ENCODE results near the gene RARA. TPM values are rescaled to one million over a fixed set of nuclear protein-coding genes. Genes with fewer than 3 reads are reported as not detected.
"Not testable (repeated sequence)": the region's sequence is repeated elsewhere in the genome, so short reads cannot be mapped to it uniquely, and the experiment has no call there.

Gene RARA
- polyA plus RNA-seq, 3 donors: 37.7 to 41.5 (median 40.2) TPM

DNA sequence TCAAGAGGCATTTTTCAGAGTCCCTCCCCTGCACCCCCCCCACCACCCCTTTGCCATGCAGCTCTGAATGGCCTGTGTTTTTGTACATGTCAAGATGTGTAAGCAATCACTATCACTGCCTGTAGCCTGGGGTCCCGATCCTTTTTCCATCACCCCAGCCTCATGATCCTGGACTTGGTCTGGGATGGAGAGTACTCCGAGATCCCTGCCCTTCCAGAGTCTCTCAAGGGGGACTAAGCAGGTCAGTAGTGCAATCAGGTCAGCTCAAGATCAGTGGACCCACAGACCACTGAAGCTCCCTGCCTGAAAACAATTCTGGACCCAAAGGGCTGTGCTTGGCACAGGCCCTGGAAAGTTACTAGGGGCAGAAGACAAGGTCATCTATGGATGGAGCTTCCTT lies 63.1 kb downstream of the RARA start:
- DNase-seq: no peak

DNA sequence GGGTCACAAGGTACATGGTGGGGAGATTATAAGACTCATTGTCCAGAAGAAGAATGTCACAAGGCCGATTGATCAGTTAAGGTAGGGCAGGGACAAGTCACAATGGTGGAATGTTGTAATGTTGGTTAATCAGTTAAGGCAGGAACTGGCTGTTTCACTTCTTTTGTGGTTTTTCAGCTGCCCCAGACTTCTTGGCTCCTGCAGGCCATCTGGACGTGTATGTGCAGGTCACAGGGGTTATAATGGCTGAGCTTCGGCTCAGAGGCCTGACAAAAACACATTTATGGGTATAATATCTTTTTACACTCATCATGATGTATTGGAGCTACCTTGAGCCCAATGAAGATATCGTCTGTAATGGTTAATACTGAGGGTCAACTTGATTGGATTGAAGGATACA lies 63.7 kb downstream of the RARA start:
- DNase-seq: not testable (repeated sequence)

DNA sequence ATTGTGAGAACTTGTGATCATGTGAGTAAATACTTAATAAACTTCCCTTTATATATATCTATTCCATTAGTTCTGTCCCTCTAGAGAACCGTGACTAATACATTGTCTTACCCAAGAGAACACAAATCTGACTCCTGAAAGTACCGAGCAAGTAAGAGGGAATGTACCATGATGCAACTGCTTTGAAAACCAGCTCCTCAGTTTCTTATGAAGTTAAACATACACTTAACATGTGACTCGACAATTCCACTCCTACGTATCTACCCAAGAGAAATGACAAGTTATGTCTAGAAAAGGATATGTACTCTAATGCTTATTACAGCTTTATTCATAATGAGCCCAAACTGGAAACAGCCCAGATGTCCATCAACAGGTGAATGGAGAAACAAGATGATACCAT lies 64.3 kb downstream of the RARA start:
- no peak for DNase-seq

DNA sequence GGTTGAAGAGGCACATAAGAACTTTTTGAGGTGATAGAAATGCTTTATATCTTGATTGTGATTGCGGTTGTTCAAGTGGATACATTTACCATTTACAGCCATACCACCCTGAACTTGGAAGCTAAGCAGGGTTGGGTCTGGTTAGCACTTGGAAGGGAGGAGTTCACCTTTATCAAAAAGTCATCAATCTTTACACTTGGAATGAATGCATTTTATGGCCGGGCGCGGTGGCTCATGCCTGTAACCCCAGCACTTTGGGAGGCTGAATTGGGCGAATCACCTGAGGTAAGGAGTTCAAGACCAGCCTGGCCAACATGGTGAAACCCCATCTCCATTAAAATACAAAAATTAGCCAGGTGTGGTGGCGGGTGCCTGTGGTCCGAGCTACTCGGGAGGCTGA lies 65.0 kb downstream of the RARA start:
- no peak for DNase-seq

DNA sequence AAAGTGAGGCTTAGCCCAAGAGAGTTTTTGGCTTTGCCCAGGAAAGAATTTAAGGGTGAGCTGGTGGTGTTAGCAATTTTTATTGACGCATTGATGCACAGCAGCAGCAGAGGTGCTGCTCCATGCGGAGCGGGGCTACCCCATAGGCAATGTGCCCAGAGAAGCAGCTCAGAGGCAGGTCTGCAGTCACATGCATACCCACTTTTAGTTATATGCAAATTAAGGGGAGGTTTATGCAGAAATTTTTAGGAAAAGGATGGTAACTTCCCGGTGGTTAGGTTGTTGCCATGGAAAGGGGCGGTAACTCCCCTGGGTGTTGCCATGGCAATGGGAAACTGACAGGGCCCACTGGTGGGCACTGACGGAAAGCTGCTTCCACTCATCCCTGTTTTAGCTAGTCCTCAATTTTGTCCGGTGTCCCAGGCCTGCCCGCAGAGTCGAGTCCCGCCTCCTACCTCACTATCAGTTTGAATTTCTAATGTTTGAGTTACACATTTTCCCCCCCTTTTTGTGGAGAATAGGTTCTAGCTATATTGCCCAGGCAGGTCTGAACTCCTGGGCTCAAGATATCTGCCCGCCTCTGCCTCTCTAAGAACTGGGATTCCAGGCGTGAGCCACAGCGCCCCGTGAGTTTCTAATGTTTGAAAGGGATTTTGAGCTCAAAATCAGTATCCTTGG lies 66.0 kb downstream of the RARA start:
- DNase-seq: no peak

DNA sequence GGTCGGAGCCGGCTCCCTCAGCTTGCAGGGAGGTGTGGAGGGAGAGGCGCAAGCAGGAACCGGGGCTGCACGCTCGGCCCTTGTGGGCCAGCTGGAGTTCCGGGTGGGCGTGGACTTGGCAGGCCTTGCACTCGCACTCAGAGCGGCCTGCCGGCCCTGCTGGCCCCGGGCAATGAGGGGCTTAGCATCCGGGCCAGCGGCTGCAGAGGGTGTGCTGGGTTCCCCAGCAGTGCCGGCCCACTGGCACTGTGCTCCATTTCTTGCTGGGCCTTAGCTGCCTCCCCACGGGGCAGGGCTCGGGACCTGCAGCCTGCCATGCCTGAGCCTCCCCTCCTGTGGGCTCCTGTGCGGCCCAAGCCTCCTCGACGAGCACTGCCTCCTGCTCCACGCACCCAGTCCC lies 66.8 kb downstream of the RARA start:
- DNase-seq: not testable (repeated sequence)

DNA sequence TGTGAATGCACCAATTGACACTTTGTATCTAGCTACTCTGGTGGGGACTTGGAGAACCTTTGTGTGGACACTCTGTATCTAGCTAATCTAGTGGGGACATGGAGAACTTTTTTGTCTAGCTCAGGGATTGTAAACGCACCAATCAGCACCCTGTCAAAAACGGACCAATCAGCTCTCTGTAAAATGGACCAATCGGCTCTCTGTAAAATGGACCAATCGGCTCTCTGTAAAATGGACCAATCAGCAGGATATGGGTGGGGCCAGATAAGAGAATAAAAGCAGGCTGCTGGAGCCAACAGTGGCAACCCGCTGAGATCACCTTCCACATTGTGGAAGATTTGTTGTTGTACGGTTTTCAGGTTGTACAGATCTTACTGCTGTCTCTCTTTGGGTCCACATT lies 67.6 kb downstream of the RARA start:
- DNase-seq: not testable (repeated sequence)

DNA sequence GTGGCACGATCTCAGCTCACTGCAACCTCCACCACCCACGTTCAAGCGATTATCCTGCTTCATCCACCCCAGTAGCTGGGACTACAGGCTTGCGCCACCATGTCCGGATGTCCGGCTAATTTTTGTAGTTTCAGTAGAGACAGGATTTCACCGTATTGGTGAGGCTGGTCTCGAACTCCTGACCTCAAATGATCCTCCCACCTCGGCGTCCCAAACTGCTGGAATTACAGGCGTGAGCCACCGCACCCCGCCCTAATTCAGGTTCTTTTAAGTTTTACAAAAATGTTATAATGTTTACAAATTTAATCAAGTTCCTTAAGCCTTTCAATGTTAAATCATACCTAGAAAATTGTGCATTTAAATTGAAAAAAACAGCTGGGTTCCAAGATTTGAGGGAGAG lies 68.9 kb downstream of the RARA start:
- no peak for DNase-seq

DNA sequence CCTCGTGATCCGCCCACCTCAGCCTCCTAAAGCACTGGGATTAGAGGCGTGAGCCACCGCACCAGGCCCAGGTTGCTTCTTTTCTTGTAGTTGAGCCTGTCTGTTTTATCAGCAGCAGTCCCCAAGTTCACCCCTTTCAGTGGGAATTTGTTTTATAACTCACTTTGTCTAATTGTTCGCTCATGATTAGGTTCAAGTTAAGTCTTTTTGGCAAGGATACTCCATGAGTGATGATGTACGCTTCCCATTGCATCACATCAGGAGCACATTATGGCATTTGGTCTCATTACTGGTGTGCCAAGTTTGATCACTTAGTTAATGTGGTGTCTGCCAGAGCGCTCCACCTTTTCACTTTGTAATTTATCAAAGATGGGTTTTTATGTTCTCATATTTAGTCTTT lies 70.0 kb downstream of the RARA start:
- no peak for DNase-seq

DNA sequence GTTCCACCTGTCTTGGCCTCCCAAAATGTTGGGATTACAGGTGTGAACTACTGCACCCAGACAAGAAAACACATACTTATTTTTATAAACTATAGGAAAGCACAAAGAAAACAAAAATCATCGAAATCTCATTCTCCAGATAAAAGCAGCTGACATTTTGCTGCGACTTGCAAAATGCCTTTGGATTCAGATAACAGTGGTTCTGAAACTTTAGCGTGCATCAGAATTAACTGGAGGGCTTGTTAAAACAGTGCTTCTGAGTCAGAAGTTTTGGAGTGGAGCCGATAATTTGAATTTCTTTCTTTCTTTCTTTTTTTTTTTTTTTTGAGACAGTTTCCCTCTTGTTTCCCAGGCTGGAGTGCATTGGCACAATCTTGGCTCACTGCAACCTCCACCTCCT lies 73.3 kb downstream of the RARA start:
- DNase-seq: no peak

DNA sequence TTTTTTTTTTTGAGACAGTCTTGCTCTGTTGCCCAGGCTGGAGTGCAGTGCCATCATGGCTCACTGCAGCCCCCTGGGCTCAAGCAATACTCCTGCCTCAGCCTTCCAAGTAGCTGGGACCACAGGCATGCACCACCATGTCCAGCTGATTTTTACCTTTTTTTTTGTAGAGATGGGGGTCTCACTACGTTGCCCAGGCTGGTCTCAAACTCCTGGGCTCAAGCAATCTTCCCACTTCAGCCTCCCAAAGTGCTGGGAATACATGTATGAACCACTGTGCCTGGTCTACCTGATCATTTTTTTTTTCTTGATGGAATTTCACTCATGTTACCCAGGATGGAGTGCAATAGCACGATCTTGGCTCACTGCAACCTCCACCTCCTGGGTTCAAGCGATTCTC lies 77.6 kb downstream of the RARA start:
- DNase-seq: not testable (repeated sequence)

DNA sequence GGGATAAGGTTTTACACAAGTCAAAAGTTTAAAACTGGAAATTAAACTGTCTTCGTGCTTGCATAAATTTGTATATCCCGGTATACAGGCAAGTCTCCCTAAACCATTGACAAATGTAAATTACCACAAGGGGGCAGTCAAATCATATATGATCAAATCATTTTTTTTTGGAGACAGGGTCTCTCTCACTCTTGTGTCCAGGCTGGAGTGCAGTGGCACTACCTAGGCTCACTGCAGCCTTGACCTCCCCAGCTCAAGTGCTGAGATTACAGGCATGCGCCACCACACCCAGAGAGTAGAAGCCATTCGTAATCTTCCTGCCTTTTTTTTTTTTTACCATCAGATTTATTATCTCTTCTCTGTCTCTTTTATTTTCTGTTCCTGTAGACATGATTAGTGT lies 90.2 kb downstream of the RARA start:
- peak; percentile 48 for DNase-seq

DNA sequence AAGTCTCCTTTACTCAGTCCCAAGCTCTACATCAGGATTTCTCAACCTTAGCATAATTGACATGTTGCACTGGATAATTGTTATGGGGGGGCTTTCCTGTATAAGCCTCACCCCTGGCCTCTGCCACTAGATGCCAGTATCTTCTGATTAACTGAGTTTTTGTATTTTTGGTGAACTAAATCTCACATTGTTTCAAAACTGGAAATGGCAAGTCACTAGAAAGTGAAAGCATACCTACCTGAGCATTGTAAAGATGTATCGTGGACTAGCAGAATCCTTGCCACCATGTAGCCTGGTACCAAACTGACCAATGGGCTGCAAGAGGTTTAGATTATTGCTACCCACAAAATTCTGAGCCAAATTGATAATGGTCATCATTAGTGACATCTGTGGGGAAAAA lies 93.7 kb downstream of the RARA start:
- no peak for DNase-seq

DNA sequence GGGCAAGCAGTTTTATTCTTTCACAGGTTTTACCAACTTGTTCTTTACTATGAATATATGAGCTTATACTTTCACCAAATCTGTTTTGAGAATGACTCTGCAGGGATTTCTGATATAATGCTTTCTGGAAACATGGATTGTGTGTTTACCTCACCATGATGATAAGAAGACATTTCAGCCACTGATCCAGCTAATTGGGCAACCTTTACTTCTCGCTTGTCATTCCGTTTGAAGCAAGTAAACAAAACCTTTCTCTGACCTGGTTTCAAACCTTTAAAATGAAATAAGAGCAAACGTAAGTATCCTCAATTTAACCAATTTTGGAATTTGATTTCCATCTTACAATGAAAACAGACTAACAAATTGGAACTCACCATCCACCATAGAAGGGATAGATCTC lies 95.0 kb downstream of the RARA start:
- no peak for DNase-seq

Other genes starting within 250 kb of the RARA start
- gene THRA, start 246.2 kb upstream of the RARA start, polyA plus RNA-seq (ENCODE audit: insufficient read length in 3 of 3): 10 to 100 TPM; 52.0 to 58.3 (median 55.5) TPM
- gene NR1D1, start 208.6 kb upstream of the RARA start, polyA plus RNA-seq (ENCODE audit: insufficient read length in 3 of 3): 1 to 10 TPM; 4.0 to 4.2 (median 4.1) TPM
- gene MSL1, start 187.2 kb upstream of the RARA start, polyA plus RNA-seq (ENCODE audit: insufficient read length in 3 of 3): 100 to 1,000 TPM; 136 to 182 (median 159) TPM
- 100 to 1,000 TPM in 2 of 3 donors, 10 to 100 TPM in 1; 87.2 to 115 (median 112) TPM for gene CASC3, start 168.6 kb upstream of the RARA start, polyA plus RNA-seq (ENCODE audit: insufficient read length in 3 of 3)
- gene RAPGEFL1, start 131.7 kb upstream of the RARA start, polyA plus RNA-seq (ENCODE audit: insufficient read length in 3 of 3): 10 to 100 TPM in 2 of 3 donors, 1 to 10 TPM in 1; 8.1 to 16.2 (median 12.8) TPM
- 10 to 100 TPM; 25.9 to 35.6 (median 34.1) TPM for gene WIPF2, start 89.9 kb upstream of the RARA start, polyA plus RNA-seq (ENCODE audit: insufficient read length in 3 of 3)
- gene CDC6, start 21.3 kb upstream of the RARA start, polyA plus RNA-seq (ENCODE audit: insufficient read length in 3 of 3): 10 to 100 TPM; 23.1 to 27.2 (median 24.2) TPM
- under 1 TPM in 1 of 3 donors, not detected in 2; 0.34 TPM for gene GJD3, start 55.6 kb downstream of the RARA start, polyA plus RNA-seq (ENCODE audit: insufficient read length in 3 of 3)
- gene TOP2A, start 108.7 kb downstream of the RARA start, polyA plus RNA-seq (ENCODE audit: insufficient read length in 3 of 3): 100 to 1,000 TPM; 157 to 176 (median 174) TPM
- 100 to 1,000 TPM; 341 to 358 (median 349) TPM for gene IGFBP4, start 134.3 kb downstream of the RARA start, polyA plus RNA-seq (ENCODE audit: insufficient read length in 3 of 3)
- gene TNS4, start 192.4 kb downstream of the RARA start, polyA plus RNA-seq (ENCODE audit: insufficient read length in 3 of 3): under 1 TPM in 2 of 3 donors, not detected in 1; 0.01 to 0.08 TPM

Measured in renal pelvis (tissue), 4 donors.